GM18861 (cell line): ENCODE results near the gene MICB.
A peak's percentile ranks its signal among the peaks of the same experiment; 100 is the strongest.

Experiments
- ATAC-seq: cut with Tn5 transposase; IDR thresholded peaks from one replicate; pipeline ENCODE4 v1.9.1; 2021; ENCODE audit not compliant: unreplicated experiment

The MICB gene

DNA sequence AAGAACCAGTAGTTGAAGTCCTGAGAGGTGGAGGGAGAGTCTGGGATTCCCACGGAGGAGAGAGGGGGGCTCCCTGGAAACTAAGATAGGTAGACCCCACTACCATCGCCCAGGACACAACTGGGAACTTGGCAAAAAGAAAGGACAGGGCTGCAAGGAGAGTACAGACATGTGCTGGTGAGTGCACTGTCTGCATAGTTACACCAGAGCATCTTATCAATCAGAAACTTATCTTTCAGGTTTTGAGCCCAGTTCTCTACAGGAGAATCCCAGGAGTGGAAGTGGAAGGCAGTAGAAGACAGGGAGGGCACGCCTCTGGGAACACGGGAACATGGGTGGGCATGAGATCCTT, 61.6 kb downstream of the MICB start:
- ATAC-seq, result no peak

DNA sequence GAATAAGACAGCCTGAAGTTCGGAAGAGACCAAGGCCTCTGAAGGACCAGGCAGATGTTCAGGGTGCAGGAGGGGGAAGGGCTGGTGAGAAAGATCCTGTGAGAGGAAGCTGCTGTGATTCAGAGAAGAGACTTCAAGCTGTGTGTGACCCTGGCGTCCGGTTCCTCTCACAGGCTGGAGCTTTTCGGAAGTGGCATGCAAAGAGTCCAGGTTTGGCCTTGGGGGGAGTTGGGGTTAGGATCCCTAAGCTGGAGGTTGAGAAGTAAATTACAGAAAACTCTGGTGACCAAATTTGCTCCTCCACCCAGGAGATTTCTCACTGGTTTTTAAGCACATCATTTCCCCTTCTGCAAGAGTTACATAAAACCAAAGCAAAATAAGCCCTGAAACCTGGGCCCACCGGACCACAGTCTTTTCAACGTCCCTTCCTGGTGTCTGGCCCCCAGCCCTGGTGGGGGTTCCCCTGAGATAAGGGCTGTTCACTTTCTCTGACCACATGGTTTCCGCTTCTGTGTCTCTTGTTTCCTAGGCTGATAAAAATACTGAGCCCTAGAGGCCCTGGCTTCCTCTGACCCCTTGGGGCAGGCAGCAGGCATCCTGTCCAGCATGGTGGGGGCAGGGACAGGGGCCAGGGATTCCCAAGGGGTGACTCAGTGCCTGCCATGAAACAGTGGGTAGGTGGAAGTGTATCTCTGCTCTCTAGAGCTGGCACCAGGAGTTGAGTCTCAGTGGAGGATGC, 62.2 kb downstream of the MICB start:
- peak; percentile 63 for ATAC-seq

GRCh38 chr6:31560697-31561058, 62.7 kb downstream of the MICB start:
- ATAC-seq, result peak; percentile 0
